Left lobe of liver (tissue), 2 donors: ENCODE measurements around the gene CEACAM5. TPM values are rescaled to one million over a fixed set of nuclear protein-coding genes. Genes with fewer than 3 reads are reported as not detected.
"Not testable (repeated sequence)": the region's sequence is repeated elsewhere in the genome, so short reads cannot be mapped to it uniquely, and the experiment has no call there.

Experiments
- ATAC-seq: fragments of 200-7000 bp; cut with Tn5 transposase; one replicate; pipeline ENCODE4 v1.9.1; 2020; ENCODE audit warnings: mild to moderate bottlenecking, moderate library complexity
- DNase-seq: peaks from one replicate; pipeline ENCODE4 v3.0.0-alpha.2; 2020; ENCODE audit warnings: low spot score
- total RNA-seq: library from RNA; stranded (reverse); gene quantifications from one replicate; pipeline ENCODE4 v1.2.1, GENCODE V29; 2021
- donor health status: DM: no; HTN: no; CAD: no; lungs with moderate emphysema.
- donor health status: DM: no; HTN: yes; CAD: no.

The CEACAM5 gene
- total RNA-seq, 1 donor from 2014 or later = 0.81 TPM

DNA sequence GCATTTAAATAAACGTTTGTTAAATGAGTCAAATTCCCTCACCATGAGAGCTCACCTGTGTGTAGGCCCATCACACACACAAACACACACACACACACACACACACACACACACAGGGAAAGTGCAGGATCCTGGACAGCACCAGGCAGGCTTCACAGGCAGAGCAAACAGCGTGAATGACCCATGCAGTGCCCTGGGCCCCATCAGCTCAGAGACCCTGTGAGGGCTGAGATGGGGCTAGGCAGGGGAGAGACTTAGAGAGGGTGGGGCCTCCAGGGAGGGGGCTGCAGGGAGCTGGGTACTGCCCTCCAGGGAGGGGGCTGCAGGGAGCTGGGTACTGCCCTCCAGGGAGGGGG, 8.5 kb upstream of the CEACAM5 start:
- ATAC-seq (no peak), DNase-seq (peak; percentile 21)

DNA sequence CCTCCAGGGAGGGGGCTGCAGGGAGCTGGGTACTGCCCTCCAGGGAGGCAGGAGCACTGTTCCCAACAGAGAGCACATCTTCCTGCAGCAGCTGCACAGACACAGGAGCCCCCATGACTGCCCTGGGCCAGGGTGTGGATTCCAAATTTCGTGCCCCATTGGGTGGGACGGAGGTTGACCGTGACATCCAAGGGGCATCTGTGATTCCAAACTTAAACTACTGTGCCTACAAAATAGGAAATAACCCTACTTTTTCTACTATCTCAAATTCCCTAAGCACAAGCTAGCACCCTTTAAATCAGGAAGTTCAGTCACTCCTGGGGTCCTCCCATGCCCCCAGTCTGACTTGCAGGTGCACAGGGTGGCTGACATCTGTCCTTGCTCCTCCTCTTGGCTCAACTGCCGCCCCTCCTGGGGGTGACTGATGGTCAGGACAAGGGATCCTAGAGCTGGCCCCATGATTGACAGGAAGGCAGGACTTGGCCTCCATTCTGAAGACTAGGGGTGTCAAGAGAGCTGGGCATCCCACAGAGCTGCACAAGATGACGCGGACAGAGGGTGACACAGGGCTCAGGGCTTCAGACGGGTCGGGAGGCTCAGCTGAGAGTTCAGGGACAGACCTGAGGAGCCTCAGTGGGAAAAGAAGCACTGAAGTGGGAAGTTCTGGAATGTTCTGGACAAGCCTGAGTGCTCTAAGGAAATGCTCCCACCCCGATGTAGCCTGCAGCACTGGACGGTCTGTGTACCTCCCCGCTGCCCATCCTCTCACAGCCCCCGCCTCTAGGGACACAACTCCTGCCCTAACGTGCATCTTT, 7.8 kb upstream of the CEACAM5 start:
- ATAC-seq (no peak), DNase-seq (peak; percentile 37)

DNA sequence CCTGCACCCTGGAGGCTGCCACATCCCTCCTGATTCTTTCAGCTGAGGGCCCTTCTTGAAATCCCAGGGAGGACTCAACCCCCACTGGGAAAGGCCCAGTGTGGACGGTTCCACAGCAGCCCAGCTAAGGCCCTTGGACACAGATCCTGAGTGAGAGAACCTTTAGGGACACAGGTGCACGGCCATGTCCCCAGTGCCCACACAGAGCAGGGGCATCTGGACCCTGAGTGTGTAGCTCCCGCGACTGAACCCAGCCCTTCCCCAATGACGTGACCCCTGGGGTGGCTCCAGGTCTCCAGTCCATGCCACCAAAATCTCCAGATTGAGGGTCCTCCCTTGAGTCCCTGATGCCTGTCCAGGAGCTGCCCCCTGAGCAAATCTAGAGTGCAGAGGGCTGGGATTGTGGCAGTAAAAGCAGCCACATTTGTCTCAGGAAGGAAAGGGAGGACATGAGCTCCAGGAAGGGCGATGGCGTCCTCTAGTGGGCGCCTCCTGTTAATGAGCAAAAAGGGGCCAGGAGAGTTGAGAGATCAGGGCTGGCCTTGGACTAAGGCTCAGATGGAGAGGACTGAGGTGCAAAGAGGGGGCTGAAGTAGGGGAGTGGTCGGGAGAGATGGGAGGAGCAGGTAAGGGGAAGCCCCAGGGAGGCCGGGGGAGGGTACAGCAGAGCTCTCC, 6.9 kb upstream of the CEACAM5 start:
- DNase-seq (peak; percentile 38), ATAC-seq (no peak)

DNA sequence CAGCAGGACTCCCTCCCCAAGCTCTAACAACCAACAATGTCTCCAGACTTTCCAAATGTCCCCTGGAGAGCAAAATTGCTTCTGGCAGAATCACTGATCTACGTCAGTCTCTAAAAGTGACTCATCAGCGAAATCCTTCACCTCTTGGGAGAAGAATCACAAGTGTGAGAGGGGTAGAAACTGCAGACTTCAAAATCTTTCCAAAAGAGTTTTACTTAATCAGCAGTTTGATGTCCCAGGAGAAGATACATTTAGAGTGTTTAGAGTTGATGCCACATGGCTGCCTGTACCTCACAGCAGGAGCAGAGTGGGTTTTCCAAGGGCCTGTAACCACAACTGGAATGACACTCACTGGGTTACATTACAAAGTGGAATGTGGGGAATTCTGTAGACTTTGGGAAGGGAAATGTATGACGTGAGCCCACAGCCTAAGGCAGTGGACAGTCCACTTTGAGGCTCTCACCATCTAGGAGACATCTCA, 6.2 kb upstream of the CEACAM5 start:
- DNase-seq (peak; percentile 5), ATAC-seq (no peak)

DNA sequence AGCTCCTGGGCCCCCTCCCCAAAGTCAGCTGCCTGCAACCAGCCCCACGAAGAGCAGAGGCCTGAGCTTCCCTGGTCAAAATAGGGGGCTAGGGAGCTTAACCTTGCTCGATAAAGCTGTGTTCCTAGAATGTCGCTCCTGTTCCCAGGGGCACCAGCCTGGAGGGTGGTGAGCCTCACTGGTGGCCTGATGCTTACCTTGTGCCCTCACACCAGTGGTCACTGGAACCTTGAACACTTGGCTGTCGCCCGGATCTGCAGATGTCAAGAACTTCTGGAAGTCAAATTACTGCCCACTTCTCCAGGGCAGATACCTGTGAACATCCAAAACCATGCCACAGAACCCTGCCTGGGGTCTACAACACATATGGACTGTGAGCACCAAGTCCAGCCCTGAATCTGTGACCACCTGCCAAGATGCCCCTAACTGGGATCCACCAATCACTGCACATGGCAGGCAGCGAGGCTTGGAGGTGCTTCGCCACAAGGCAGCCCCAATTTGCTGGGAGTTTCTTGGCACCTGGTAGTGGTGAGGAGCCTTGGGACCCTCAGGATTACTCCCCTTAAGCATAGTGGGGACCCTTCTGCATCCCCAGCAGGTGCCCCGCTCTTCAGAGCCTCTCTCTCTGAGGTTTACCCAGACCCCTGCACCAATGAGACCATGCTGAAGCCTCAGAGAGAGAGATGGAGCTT, 4.7 kb upstream of the CEACAM5 start:
- DNase-seq = peak; percentile 37

DNA sequence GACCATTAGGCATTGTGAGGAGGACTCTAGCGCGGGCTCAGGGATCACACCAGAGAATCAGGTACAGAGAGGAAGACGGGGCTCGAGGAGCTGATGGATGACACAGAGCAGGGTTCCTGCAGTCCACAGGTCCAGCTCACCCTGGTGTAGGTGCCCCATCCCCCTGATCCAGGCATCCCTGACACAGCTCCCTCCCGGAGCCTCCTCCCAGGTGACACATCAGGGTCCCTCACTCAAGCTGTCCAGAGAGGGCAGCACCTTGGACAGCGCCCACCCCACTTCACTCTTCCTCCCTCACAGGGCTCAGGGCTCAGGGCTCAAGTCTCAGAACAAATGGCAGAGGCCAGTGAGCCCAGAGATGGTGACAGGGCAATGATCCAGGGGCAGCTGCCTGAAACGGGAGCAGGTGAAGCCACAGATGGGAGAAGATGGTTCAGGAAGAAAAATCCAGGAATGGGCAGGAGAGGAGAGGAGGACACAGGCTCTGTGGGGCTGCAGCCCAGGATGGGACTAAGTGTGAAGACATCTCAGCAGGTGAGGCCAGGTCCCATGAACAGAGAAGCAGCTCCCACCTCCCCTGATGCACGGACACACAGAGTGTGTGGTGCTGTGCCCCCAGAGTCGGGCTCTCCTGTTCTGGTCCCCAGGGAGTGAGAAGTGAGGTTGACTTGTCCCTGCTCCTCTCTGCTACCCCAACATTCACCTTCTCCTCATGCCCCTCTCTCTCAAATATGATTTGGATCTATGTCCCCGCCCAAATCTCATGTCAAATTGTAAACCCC, 2.8 kb upstream of the CEACAM5 start:
- ATAC-seq = no peak

More for the DNA sequence above, 4.7 kb upstream of the CEACAM5 start:
- ATAC-seq = no peak

DNA sequence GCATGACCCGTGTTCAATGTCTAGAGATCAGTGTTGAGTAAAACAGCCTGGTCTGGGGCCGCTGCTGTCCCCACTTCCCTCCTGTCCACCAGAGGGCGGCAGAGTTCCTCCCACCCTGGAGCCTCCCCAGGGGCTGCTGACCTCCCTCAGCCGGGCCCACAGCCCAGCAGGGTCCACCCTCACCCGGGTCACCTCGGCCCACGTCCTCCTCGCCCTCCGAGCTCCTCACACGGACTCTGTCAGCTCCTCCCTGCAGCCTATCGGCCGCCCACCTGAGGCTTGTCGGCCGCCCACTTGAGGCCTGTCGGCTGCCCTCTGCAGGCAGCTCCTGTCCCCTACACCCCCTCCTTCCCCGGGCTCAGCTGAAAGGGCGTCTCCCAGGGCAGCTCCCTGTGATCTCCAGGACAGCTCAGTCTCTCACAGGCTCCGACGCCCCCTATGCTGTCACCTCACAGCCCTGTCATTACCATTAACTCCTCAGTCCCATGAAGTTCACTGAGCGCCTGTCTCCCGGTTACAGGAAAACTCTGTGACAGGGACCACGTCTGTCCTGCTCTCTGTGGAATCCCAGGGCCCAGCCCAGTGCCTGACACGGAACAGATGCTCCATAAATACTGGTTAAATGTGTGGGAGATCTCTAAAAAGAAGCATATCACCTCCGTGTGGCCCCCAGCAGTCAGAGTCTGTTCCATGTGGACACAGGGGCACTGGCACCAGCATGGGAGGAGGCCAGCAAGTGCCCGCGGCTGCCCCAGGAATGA, 1.5 kb upstream of the CEACAM5 start:
- DNase-seq = peak; percentile 72
- ATAC-seq = peak; percentile 95

More for the DNA sequence above, 2.8 kb upstream of the CEACAM5 start:
- DNase-seq = peak; percentile 41

DNA sequence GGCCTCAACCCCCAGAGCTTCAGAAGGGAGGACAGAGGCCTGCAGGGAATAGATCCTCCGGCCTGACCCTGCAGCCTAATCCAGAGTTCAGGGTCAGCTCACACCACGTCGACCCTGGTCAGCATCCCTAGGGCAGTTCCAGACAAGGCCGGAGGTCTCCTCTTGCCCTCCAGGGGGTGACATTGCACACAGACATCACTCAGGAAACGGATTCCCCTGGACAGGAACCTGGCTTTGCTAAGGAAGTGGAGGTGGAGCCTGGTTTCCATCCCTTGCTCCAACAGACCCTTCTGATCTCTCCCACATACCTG, 969 bp upstream of the CEACAM5 start:
- ATAC-seq (no peak), DNase-seq (peak; percentile 37)

DNA sequence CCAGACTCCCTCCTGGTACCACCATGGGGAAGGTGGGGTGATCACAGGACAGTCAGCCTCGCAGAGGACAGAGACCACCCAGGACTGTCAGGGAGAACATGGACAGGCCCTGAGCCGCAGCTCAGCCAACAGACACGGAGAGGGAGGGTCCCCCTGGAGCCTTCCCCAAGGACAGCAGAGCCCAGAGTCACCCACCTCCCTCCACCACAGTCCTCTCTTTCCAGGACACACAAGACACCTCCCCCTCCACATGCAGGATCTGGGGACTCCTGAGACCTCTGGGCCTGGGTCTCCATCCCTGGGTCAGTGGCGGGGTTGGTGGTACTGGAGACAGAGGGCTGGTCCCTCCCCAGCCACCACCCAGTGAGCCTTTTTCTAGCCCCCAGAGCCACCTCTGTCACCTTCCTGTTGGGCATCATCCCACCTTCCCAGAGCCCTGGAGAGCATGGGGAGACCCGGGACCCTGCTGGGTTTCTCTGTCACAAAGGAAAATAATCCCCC, 505 bp upstream of the CEACAM5 start:
- no peak for ATAC-seq
- DNase-seq = peak; percentile 40

DNA sequence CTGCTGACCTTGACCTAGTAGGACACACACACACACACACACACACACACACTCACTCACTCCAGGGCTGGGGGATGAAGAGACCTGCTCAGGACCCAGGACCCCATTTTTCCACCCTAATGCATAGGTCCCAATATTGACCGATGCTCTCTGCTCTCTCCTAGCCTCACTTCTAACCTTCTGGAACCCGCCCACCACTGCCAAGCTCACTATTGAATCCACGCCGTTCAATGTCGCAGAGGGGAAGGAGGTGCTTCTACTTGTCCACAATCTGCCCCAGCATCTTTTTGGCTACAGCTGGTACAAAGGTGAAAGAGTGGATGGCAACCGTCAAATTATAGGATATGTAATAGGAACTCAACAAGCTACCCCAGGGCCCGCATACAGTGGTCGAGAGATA, 1.1 kb downstream of the CEACAM5 start:
- not testable (repeated sequence) for ATAC-seq, DNase-seq

DNA sequence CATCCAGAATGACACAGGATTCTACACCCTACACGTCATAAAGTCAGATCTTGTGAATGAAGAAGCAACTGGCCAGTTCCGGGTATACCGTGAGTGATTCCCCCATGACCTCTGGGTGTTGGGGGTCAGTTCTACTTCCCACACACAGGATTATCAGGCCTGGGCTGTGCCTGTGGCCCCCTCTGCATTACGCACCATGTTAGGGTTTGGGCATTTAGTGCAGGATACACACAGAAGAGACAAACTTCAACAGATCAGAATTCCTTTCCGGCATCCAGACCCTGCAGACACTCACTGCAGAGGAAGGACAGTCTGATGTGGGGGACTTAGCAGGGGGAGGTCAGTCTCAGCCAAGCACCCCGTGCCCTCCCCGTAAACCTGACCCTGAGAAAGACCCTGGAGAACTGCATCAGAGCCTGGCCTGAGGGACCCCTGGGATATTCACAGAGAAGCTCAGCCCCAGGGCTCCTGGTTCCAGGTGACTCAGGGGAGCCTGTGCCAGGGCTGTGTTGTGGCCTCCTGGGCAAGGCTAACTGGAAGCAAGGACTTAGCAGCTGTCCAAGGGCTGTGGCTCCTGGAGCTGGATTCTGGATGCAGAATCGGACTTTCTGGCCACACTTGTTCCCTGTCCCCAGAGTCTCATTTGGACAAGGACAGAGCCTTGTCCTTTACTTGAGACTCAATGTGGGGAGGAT, 1.7 kb downstream of the CEACAM5 start:
- DNase-seq (no peak), ATAC-seq (no peak)

DNA sequence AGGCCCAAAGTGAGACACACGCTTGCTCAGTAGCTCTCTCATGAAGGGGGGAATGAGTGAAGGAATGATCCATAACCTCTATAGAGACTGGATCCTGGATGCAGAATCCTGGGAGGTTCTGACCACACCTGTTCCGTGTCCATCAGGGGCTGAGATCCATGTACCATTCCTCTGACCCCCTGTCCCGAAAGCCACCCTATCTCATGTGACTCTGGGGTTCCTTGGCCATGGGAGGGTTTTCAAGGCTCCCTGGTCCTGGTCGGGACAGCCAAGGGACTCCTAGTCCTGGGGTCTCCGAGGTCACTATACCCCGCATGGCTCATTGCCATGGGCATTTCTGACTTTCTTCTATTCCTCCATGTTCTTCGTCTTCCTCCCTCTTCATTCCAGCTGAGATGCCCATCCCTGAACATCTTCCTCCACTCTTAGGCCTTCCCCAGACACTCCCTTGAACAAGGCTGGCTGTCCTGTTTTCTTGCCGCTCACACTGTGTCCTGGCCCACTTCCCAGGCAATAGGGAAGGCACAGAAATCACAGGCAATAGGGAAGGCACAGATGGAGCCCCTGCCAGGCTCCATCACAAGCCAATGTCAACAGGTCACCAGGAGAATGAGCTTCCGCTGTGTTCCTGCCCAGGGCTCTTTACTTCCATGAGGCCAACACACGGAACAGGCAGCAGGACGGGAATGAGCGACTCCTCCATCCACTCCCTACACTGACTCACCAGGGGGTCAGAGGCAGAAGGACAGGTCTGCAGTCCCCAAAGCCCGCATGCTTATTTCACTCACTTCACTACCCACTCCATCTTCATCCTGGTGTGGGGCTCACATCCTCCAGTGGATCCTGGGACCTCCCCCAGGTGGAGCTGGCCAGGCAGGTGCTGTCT, 3.2 kb downstream of the CEACAM5 start:
- no peak for DNase-seq
- ATAC-seq = no peak

DNA sequence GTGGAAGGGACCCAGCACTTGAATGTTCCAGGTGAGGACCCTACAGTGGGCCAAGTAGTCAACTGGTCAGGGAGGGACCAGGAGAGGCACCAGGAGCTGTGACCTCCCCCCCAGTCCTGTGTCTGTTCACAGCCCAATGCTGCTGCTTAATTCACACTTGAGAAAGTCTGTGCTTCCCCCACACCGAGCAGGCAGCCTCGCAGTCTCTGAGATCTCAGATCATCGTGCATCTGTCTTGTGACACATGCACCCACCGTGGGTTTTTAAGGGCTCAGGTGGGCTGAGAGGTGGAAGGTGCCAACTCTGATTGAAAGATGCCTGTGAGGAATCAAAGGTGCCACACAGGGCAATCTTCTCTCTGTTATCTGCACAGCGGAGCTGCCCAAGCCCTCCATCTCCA, 6.2 kb downstream of the CEACAM5 start:
- DNase-seq (no peak), ATAC-seq (no peak)

DNA sequence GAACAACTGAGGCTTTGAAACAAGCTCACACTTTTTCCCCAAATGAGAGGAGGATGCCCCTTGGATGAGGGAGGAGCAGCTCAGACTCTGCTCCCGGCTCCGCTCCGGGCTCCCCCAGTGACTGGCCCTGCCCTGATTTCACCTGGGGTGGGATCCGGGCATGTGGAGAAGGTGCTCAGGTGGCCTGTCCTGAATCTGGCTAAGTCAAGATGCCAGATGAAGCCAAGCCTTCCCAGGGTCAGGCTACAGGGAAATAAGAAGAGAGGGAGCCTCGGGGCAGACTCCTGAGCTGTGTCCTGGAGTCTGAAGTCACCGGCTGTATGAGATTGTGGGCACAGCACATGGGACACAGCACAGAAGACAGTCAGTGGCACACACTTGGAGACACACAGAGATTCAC, 10.3 kb downstream of the CEACAM5 start:
- DNase-seq = no peak
- ATAC-seq = no peak

DNA sequence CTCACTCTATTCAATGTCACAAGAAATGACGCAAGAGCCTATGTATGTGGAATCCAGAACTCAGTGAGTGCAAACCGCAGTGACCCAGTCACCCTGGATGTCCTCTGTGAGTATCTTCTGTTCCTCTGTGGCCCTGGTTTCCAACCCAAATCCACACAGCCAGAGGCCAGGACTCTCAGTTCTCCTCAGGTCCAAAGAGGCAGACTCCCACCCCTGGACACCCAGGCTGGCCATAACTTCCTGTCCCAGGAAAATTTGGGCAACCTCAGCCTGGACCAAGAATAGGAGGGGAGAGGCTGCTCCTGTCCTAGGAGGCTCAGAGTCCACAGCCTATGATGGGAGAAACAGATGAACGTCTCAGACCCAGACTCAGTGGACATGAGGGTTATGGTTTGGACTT, 11.7 kb downstream of the CEACAM5 start:
- no peak for DNase-seq
- no peak for ATAC-seq

DNA sequence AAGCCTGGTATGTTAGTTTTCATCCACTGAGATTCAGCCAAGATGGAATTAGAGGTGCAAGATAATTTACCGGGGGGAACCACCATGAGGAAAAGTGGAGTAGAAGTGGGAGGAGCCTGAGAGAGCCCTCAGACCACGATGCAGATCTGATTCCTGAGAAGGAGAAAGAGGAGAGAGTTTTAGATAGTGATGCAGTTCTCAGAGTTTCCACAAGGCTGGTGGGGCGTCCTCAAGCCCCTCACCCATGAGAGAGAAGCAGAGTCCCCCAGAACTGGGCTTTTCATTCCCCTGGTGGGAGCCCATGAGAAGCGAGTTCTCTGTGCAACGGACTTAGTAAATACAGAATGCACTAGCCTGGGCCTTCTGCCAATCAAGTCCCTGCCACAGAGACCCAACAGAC, 18.1 kb downstream of the CEACAM5 start:
- DNase-seq = no peak
- no peak for ATAC-seq

DNA sequence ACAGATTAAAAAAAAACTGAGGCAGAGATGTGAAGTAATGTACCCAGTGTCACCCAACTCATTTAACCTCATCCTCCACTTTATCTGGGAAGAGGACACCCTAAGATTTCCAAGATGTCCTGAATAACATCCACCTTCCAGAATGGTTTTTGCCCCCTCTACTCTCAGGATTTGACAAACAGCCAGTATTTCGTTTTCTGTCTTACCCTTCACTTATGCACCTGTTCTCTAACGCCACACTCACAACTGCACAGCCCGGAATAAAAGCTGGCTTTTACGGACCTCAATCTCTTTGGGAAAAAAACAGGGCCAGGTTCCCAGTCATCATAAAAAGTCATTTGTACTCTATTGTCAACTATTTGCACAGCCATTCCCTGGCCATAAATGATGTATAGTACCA, 25.7 kb downstream of the CEACAM5 start:
- no peak for ATAC-seq
- no peak for DNase-seq

DNA sequence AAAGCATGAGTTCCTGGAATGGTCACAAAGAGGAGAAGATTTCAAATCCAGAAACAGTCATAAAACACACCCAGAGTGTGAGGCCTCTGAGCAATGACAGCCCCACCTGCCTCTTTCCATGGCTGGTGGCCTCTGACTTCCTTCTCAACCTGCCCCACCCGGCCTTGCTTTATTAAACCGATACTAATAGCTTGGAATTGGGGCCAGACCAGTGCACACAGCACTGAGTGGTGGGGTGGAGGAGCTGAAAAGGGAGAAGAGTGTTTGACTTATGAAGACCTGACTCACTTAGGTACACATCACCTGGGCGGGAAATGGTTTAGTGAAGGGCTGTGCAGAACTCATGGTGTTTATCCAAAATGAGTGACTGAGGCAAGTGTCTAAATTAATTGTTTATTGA, 26.2 kb downstream of the CEACAM5 start:
- no peak for ATAC-seq
- no peak for DNase-seq
